Measurements from ENCODE around the gene SOX8.

DNA sequence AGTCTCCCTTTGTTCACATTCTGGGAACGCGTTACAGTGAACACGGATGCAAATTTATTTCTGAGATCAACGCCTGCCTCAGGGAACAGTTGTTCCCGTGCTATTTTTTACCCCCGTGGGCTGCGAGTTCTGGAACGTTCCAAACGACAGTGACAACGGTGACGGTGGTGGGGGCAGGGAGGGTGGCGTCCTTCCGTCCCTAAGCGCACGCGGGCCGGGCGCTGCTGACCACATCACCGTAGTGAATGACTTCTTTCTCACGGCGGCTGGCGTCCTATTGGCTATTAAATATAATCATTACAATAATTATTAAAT lies 45.9 kb downstream of the SOX8 start:
- TF ChIP-seq ZFX (IDR thresholded peaks at IDR 0.05; ENCODE audit: borderline replicate concordance) (no peak), CTCF (IDR thresholded peaks at IDR 0.05) (no peak)

Measured in 22Rv1 (cell line).